ENCODE measurements around the gene ARL15.

Gene ARL15

GRCh38 chr5:53972314-53972713, 338.1 kb downstream of the ARL15 start:
- ATAC-seq (ENCODE audit: insufficient read depth, low read depth), result no peak
- H3K36me3 ChIP-seq (ENCODE audit: insufficient read depth, low read length), result no peaks in the 10 kb centered on the region
- H3K27ac ChIP-seq (ENCODE audit: low read length), result no peak overlapping the region
- H3K79me2 ChIP-seq (ENCODE audit: insufficient read depth, low read length), result no peaks in the 10 kb centered on the region
- H4K20me1 ChIP-seq (ENCODE audit: insufficient read depth, low read length), result no peaks in the 10 kb centered on the region
- no peak for DNase-seq
- H3K4me2 ChIP-seq (ENCODE audit: insufficient read depth, low read length), result no peak overlapping the region
- no peaks in the 10 kb centered on the region for H3K4me1 ChIP-seq (ENCODE audit: insufficient read depth, low read length)
- no peak overlapping the region for H3K9ac ChIP-seq (ENCODE audit: low read depth, low read length)
- no peak overlapping the region for H2AFZ ChIP-seq (ENCODE audit: low read depth, low read length)
- H3K27me3 ChIP-seq (ENCODE audit: insufficient read depth, low read length, poor library complexity), result no peaks in the 10 kb centered on the region
- no peaks in the 10 kb centered on the region for H3K9me3 ChIP-seq (ENCODE audit: insufficient read depth, low read length, severe bottlenecking)
- H3K4me3 ChIP-seq (ENCODE audit: low read depth in 1 of 2, low read length in 2 of 2), result no peak overlapping the region
- TF ChIP-seq CTCF (IDR thresholded peaks at IDR 0.05; ENCODE audit: borderline replicate concordance, extremely low read depth, low read length, poor library complexity, severe bottlenecking) (no peak), EZH2 (IDR thresholded peaks at IDR 0.05; ENCODE audit: borderline replicate concordance, low read depth, low read length, severe bottlenecking) (no peak)

DNA sequence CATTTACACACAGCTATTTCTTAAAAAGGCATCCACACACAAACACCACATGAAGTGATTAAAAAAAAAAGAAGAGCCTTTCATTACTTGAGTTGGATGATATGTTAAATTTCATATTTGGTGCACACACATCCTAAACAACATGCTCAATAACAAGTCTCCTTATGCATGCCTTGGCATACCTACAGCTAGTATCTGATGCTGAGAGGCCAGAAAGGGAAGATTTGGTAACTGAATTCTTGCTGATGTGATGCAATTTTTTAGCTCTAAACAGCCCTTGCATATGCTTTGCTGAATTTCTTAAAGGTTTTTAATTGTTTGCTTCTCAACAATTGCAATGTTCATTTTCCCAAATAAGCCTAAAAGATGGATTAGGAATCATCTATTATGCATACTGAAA, 338.8 kb downstream of the ARL15 start:
- H4K20me1 ChIP-seq (ENCODE audit: insufficient read depth, low read length), result no peaks in the 10 kb centered on the region
- H3K4me2 ChIP-seq (ENCODE audit: insufficient read depth, low read length), result no peak overlapping the region
- no peaks in the 10 kb centered on the region for H3K9me3 ChIP-seq (ENCODE audit: insufficient read depth, low read length, severe bottlenecking)
- no peak overlapping the region for H2AFZ ChIP-seq (ENCODE audit: low read depth, low read length)
- no peak overlapping the region for H3K27ac ChIP-seq (ENCODE audit: low read length)
- TF ChIP-seq EZH2 (IDR thresholded peaks at IDR 0.05; ENCODE audit: borderline replicate concordance, low read depth, low read length, severe bottlenecking) (no peak), CTCF (IDR thresholded peaks at IDR 0.05; ENCODE audit: borderline replicate concordance, extremely low read depth, low read length, poor library complexity, severe bottlenecking) (no peak)
- ATAC-seq (ENCODE audit: insufficient read depth, low read depth) (no peak), DNase-seq (no peak)
- no peaks in the 10 kb centered on the region for H3K4me1 ChIP-seq (ENCODE audit: insufficient read depth, low read length)
- no peaks in the 10 kb centered on the region for H3K27me3 ChIP-seq (ENCODE audit: insufficient read depth, low read length, poor library complexity)
- H3K79me2 ChIP-seq (ENCODE audit: insufficient read depth, low read length), result no peaks in the 10 kb centered on the region
- H3K36me3 ChIP-seq (ENCODE audit: insufficient read depth, low read length), result no peaks in the 10 kb centered on the region
- H3K4me3 ChIP-seq (ENCODE audit: low read depth in 1 of 2, low read length in 2 of 2), result no peak overlapping the region
- no peak overlapping the region for H3K9ac ChIP-seq (ENCODE audit: low read depth, low read length)

DNA sequence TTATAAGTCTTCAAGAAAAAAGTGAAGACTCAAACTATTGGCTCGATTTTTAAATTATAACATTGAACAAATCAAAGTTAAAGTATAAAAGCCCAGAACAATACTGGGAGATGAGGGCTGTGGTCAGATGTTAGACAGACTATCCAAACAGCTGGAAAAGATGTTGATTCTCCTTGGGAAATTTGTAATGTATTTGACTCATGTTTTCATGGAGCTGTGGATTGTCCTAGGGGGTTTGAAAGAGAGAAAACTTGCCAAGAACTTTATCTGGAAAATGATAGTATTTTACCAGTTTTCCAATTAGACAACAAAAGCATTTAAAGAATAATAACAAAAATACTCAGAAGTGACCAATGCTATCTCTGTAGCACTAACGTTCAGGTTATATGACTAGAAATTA, 339.2 kb downstream of the ARL15 start:
- Histone ChIP-seq H3K79me2 (ENCODE audit: insufficient read depth, low read length) (no peaks in the 10 kb centered on the region), H3K27ac (ENCODE audit: low read length) (no peak overlapping the region), H2AFZ (ENCODE audit: low read depth, low read length) (no peak overlapping the region), H3K9ac (ENCODE audit: low read depth, low read length) (no peak overlapping the region), H3K4me3 (ENCODE audit: low read depth in 1 of 2, low read length in 2 of 2) (no peak overlapping the region), H4K20me1 (ENCODE audit: insufficient read depth, low read length) (no peaks in the 10 kb centered on the region), H3K27me3 (ENCODE audit: insufficient read depth, low read length, poor library complexity) (no peaks in the 10 kb centered on the region), H3K4me1 (ENCODE audit: insufficient read depth, low read length) (no peaks in the 10 kb centered on the region), H3K36me3 (ENCODE audit: insufficient read depth, low read length) (no peaks in the 10 kb centered on the region), H3K9me3 (ENCODE audit: insufficient read depth, low read length, severe bottlenecking) (no peaks in the 10 kb centered on the region), H3K4me2 (ENCODE audit: insufficient read depth, low read length) (no peak overlapping the region)
- ATAC-seq (ENCODE audit: insufficient read depth, low read depth), result no peak
- no peak for TF ChIP-seq CTCF (IDR thresholded peaks at IDR 0.05; ENCODE audit: borderline replicate concordance, extremely low read depth, low read length, poor library complexity, severe bottlenecking)
- no peak for TF ChIP-seq EZH2 (IDR thresholded peaks at IDR 0.05; ENCODE audit: borderline replicate concordance, low read depth, low read length, severe bottlenecking)
- DNase-seq, result no peak

DNA sequence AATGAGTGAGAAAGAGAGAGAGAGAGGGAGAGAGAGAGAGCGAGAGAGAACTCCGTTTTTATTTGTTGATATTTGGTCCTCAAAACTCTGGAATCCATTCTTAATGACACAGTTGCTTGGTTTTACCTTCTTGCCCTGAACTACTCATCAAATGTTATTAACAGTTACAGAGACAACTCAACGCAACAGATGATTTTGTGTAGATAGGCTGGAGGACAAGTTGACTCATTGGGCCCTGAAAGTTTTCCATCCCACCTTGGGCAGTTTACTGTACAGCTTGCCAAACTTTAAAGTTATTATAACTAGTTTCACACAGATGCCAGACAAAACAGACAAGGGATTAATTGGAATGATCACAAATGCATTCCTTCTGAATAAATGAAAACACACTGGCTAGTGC, 339.9 kb downstream of the ARL15 start:
- no peaks in the 10 kb centered on the region for H3K36me3 ChIP-seq (ENCODE audit: insufficient read depth, low read length)
- H3K4me3 ChIP-seq (ENCODE audit: low read depth in 1 of 2, low read length in 2 of 2), result no peak overlapping the region
- H3K27me3 ChIP-seq (ENCODE audit: insufficient read depth, low read length, poor library complexity), result no peaks in the 10 kb centered on the region
- H4K20me1 ChIP-seq (ENCODE audit: insufficient read depth, low read length), result no peaks in the 10 kb centered on the region
- H3K4me2 ChIP-seq (ENCODE audit: insufficient read depth, low read length), result no peak overlapping the region
- no peak for DNase-seq
- no peak for TF ChIP-seq CTCF (IDR thresholded peaks at IDR 0.05; ENCODE audit: borderline replicate concordance, extremely low read depth, low read length, poor library complexity, severe bottlenecking)
- no peak for TF ChIP-seq EZH2 (IDR thresholded peaks at IDR 0.05; ENCODE audit: borderline replicate concordance, low read depth, low read length, severe bottlenecking)
- no peaks in the 10 kb centered on the region for H3K4me1 ChIP-seq (ENCODE audit: insufficient read depth, low read length)
- no peak overlapping the region for H2AFZ ChIP-seq (ENCODE audit: low read depth, low read length)
- no peaks in the 10 kb centered on the region for H3K79me2 ChIP-seq (ENCODE audit: insufficient read depth, low read length)
- no peaks in the 10 kb centered on the region for H3K9me3 ChIP-seq (ENCODE audit: insufficient read depth, low read length, severe bottlenecking)
- no peak overlapping the region for H3K27ac ChIP-seq (ENCODE audit: low read length)
- no peak for ATAC-seq (ENCODE audit: insufficient read depth, low read depth)
- no peak overlapping the region for H3K9ac ChIP-seq (ENCODE audit: low read depth, low read length)
